IMR-90 (cell line): ENCODE results near the gene CTNNBIP1. TPM values are rescaled to one million over a fixed set of nuclear protein-coding genes. Genes with fewer than 3 reads are reported as not detected.

ENCODE experiments used
- ATAC-seq: fragments of 200-7000 bp; cut with Tn5 transposase; 2 replicates; pipeline ENCODE4 v1.9.1; 2020; ENCODE audit warnings: low read depth, mild to moderate bottlenecking, moderate library complexity
- BruUV-seq: library from RNA; stranded (reverse); fragments of 400-500 nt; replicated peaks from 2 replicates; lab custom pipeline; 2021; lab: Mats Ljungman, UMichigan
- CTCF ChIA-PET: fragments of 300-600 bp; formaldehyde crosslinking; extraction: SDS; loops from one replicate; lab custom pipeline; 2021; ENCODE audit warnings: antibody characterized with exemption; lab: Yijun Ruan, JAX
- POLR2A ChIA-PET: fragments of 300-600 bp; sonication (Branson Sonifier 250); formaldehyde crosslinking; loops from one replicate; lab custom pipeline; 2022; ENCODE audit warnings: antibody characterized with exemption; ENCODE audit not compliant: unreplicated experiment; lab: Charles Lee
- DNase-seq: peaks from one replicate; pipeline ENCODE4 v3.0.0; 2013
- H2AFZ ChIP-seq: replicated peaks from 2 replicates; pipeline ENCODE3; 2013; ENCODE audit warnings: low read length, mild to moderate bottlenecking; ENCODE audit not compliant: poor library complexity
- H2AK5ac ChIP-seq: 2 replicates; pipeline ENCODE4 v1.6.1; 2013; ENCODE audit warnings: low read depth, low read length, inconsistent platforms
- H2AK9ac ChIP-seq: replicated peaks from 2 replicates; pipeline ENCODE3; 2013; ENCODE audit warnings: mild to moderate bottlenecking, low read depth, low read length, moderate library complexity; ENCODE audit not compliant: poor library complexity
- H2BK120ac ChIP-seq: 2 replicates; pipeline ENCODE4 v1.6.1; 2013; ENCODE audit warnings: low read depth, low read length, inconsistent platforms
- H2BK15ac ChIP-seq: 3 replicates; pipeline ENCODE4 v1.6.1; 2013; ENCODE audit warnings: low read depth, low read length, inconsistent platforms
- H2BK20ac ChIP-seq: 2 replicates; pipeline ENCODE4 v1.6.1; 2013; ENCODE audit warnings: low read depth, mild to moderate bottlenecking, inconsistent platforms, low read length, moderate library complexity
- H2BK5ac ChIP-seq: 2 replicates; pipeline ENCODE4 v1.6.1; 2013; ENCODE audit warnings: mild to moderate bottlenecking, low read depth, low read length, inconsistent platforms; ENCODE audit not compliant: poor library complexity, severe bottlenecking
- H3K14ac ChIP-seq: replicated peaks from 2 replicates; pipeline ENCODE4 v1.6.1; 2013; ENCODE audit warnings: low read depth, low read length, inconsistent platforms
- H3K18ac ChIP-seq: 2 replicates; pipeline ENCODE4 v1.6.1; 2013; ENCODE audit warnings: low read depth, low read length, control low read depth
- H3K23ac ChIP-seq: 2 replicates; pipeline ENCODE4 v1.6.1; 2013; ENCODE audit warnings: low read depth, low read length, inconsistent platforms
- H3K27ac ChIP-seq: 2 replicates; pipeline ENCODE4 v1.5.1; 2013; ENCODE audit warnings: mild to moderate bottlenecking, control low read depth, low read length; ENCODE audit not compliant: insufficient read depth
- H3K27me3 ChIP-seq: 2 replicates; pipeline ENCODE4 v1.6.1; 2013; ENCODE audit warnings: low read length; ENCODE audit not compliant: control insufficient read depth, insufficient read depth
- H3K36me3 ChIP-seq: 2 replicates; pipeline ENCODE4 v1.6.1; 2013; ENCODE audit warnings: low read length, mixed read lengths; ENCODE audit not compliant: control insufficient read depth, insufficient read depth
- H3K4ac ChIP-seq: 2 replicates; pipeline ENCODE4 v1.6.1; 2013; ENCODE audit warnings: low read depth, low read length, inconsistent platforms
- H3K4me1 ChIP-seq: 2 replicates; pipeline ENCODE4 v1.6.1; 2013; ENCODE audit warnings: low read length, mixed read lengths; ENCODE audit not compliant: control insufficient read depth, insufficient read depth
- H3K4me2 ChIP-seq: 2 replicates; pipeline ENCODE4 v1.6.1; 2013; ENCODE audit warnings: low read depth, mild to moderate bottlenecking, control low read depth, low read length, moderate library complexity
- H3K4me3 ChIP-seq: 2 replicates; pipeline ENCODE4 v1.5.1; 2013; ENCODE audit warnings: low read depth, mild to moderate bottlenecking, control low read depth, low read length, moderate library complexity; ENCODE audit not compliant: insufficient read depth
- H3K56ac ChIP-seq: 2 replicates; pipeline ENCODE4 v1.6.1; 2013; ENCODE audit warnings: low read length, inconsistent platforms; ENCODE audit not compliant: insufficient read depth; ENCODE audit errors: extremely low read depth
- H3K79me1 ChIP-seq, 2 experiments: 2 replicates each; pipeline ENCODE4 v1.6.1; 2013; ENCODE audit warnings: low read length in 2 of 2, inconsistent platforms in 1 of 2, low read depth in 1 of 2
- H3K9ac ChIP-seq: 2 replicates; pipeline ENCODE4 v1.6.1; 2013; ENCODE audit warnings: low read depth, low read length, control low read depth
- H3K9me1 ChIP-seq: 2 replicates; pipeline ENCODE4 v1.6.1; 2013; ENCODE audit warnings: low read length, inconsistent platforms; ENCODE audit not compliant: insufficient read depth
- H3K9me3 ChIP-seq: 2 replicates; pipeline ENCODE4 v1.6.1; 2013; ENCODE audit warnings: low read length; ENCODE audit not compliant: control insufficient read depth, insufficient read depth
- H4K20me1 ChIP-seq: 2 replicates; pipeline ENCODE4 v1.6.1; 2013; ENCODE audit warnings: low read length, inconsistent platforms; ENCODE audit not compliant: insufficient read depth
- H4K5ac ChIP-seq: 2 replicates; pipeline ENCODE4 v1.6.1; 2013; ENCODE audit warnings: mild to moderate bottlenecking, low read depth, low read length, control low read depth
- H4K8ac ChIP-seq, 2 experiments: 2 replicates each; pipeline ENCODE4 v1.6.1; 2013; ENCODE audit warnings: low read depth in 2 of 2, low read length in 2 of 2, control low read depth in 1 of 2, inconsistent platforms in 1 of 2
- H4K91ac ChIP-seq: 2 replicates; pipeline ENCODE4 v1.6.1; 2013; ENCODE audit warnings: low read depth, low read length, inconsistent platforms; ENCODE audit not compliant: insufficient read depth
- MXI1 ChIP-seq: IDR thresholded peaks from 2 replicates; pipeline ENCODE4 v1.6.1; 2012; ENCODE audit warnings: low read depth, mild to moderate bottlenecking, low read length, moderate library complexity, borderline replicate concordance
- POLR2A ChIP-seq: IDR thresholded peaks from 2 replicates; pipeline ENCODE4 v1.6.1; 2012; ENCODE audit warnings: mild to moderate bottlenecking, low read depth, low read length
- RFX5 ChIP-seq: IDR thresholded peaks from 2 replicates; pipeline ENCODE4 v1.8.0; 2012; ENCODE audit warnings: low read depth, mild to moderate bottlenecking, low read length, moderate library complexity
- SMC3 ChIP-seq: fragments of 150-350 bp; IDR thresholded peaks from 2 replicates; pipeline ENCODE4 v1.6.1; 2016; ENCODE audit warnings: low read depth, mild to moderate bottlenecking, antibody characterized with exemption, low read length, moderate library complexity
- WGBS, 2 experiments: methylation state at CpG; one replicate each; pipeline versions ENCODE4 v1.1.5 to v1.1.7; 2013; ENCODE audit warnings: missing lambda C conversion rate in 2 of 2; ENCODE audit not compliant: insufficient read length in 1 of 2; ENCODE audit errors: extremely low coverage in 2 of 2; 5-methylcytosine and 5-hydroxymethylcytosine counted together
- dilution Hi-C: fragments of 300-500 bp; cut with HindIII; formaldehyde crosslinking; loops from one replicate; pipeline ENCODE4 v1.14.3; 2018; ENCODE audit warnings: low sequenced_read_pairs; ENCODE audit not compliant: unreplicated experiment
- in situ Hi-C: fragments of 300-500 bp; cut with MboI; formaldehyde crosslinking; loops from 3 replicates; pipeline ENCODE4 v1.14.3; 2019; ENCODE audit warnings: low sequenced_read_pairs, inconsistent platforms, mixed read lengths
- intact Hi-C: fragments of 100-400 bp; cut with micrococcal nuclease; formaldehyde crosslinking; loops from 2 replicates; pipeline ENCODE4 v1.10.0; 2022
- polyA plus RNA-seq, 3 experiments: library from polyadenylated mRNA; depleted of rRNA; stranded (reverse); fragments of >200 nt; gene quantifications; 2 replicates each; pipeline ENCODE4 v1.2.3, GENCODE V29; 2012; ENCODE audit warnings: low replicate concordance in 1 of 3
- total RNA-seq: library from RNA; depleted of rRNA; stranded (reverse); fragments of >200 nt; gene quantifications from 2 replicates; pipeline ENCODE4 v1.2.3, GENCODE V29; 2012

Gene CTNNBIP1
- total and polyA plus RNA-seq, 2 of the 4 experiments (the other 2 are of a cell fraction): 24.7 to 28.5 TPM

DNA sequence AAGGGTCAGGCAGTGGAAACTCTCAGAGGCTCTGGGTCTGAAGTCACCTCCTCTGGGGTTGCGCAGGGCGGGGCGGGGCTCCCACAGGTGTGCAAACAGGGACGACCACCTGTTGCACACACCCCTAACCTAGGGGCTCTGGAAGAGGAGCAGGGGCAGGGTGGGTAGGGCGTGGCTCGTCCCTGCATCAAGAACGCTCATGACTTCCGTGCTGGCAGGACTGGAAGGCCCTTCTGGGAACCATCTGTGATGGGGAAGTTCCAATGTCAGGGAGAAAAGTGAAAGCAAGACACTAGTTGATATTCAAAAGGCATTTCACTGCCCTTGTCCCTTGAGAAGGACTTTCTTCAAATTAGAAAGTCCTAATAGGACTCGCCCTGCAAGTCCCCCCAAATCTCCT, 64.2 kb downstream of the CTNNBIP1 start:
- intact Hi-C loops (no loop called here), dilution Hi-C loops (no loop called here), in situ Hi-C loops (no loop called here)
- Histone ChIP-seq H3K27ac (no peak overlapping the region), H2BK15ac (no peak overlapping the region), H2BK5ac (no peak overlapping the region), H2AK9ac (no peak overlapping the region), H3K4me2 (no peak overlapping the region), H3K23ac (no peak overlapping the region), H2AK5ac (no peak overlapping the region), H3K56ac (no peak overlapping the region), H4K91ac (no peak overlapping the region), H2AFZ (no peak overlapping the region), H3K18ac (no peak overlapping the region), H4K8ac (no peak overlapping the region), H4K5ac (no peak overlapping the region), H2BK120ac (no peak overlapping the region), H3K36me3 (no peaks in the 10 kb centered on the region), H3K79me1 (no peaks in the 10 kb centered on the region), H3K9ac (no peak overlapping the region), H3K9me3 (peaks cover 3% of the 10 kb centered on the region; the same call in 1 of the 2 replicates), H3K27me3 (no peaks in the 10 kb centered on the region; the same call in 1 of the 2 replicates), H4K20me1 (no peaks in the 10 kb centered on the region), H3K4me1 (peaks cover 2% of the 10 kb centered on the region; the same call in 1 of the 2 replicates), H3K4me3 (no peak overlapping the region), H3K14ac (no peak overlapping the region), H2BK20ac (no peak overlapping the region), H3K4ac (no peak overlapping the region), H3K9me1 (no peaks in the 10 kb centered on the region)
- no TSS peak for BruUV-seq
- WGBS, 2 experiments: no CpG with 5 or more reads among the region's 9 CpGs
- ChIA-PET POLR2A (no interaction called here), CTCF (no interaction called here)
- TF ChIP-seq POLR2A (no peak), MXI1 (no peak), SMC3 (no peak), RFX5 (no peak)
- no peak for DNase-seq
- no peak for ATAC-seq
